Fibroblast of lung (primary cell): ENCODE measurements around the gene DUOX2. TPM values are rescaled to one million over a fixed set of nuclear protein-coding genes. Genes with fewer than 3 reads are reported as not detected.

Experiments used
- DNase-seq, 2 donors: peaks; one replicate each; pipeline versions ENCODE4 v3.0.0 to v3.0.0-alpha.2; 2010; ENCODE audit warnings: low read depth in 2 of 2
- H2AFZ ChIP-seq: 2 replicates; pipeline ENCODE4 v1.5.1; 2012; ENCODE audit warnings: low read length, control low read depth, inconsistent platforms
- H3K27ac ChIP-seq: 2 replicates; pipeline ENCODE4 v1.5.1; 2011; ENCODE audit warnings: low read length, control low read depth; ENCODE audit not compliant: insufficient read depth
- H3K27me3 ChIP-seq: 2 replicates; pipeline ENCODE4 v1.5.1; 2011; ENCODE audit warnings: mild to moderate bottlenecking, low read length; ENCODE audit not compliant: control insufficient read depth, insufficient read depth
- H3K36me3 ChIP-seq: 2 replicates; pipeline ENCODE4 v1.5.1; 2011; ENCODE audit warnings: low read length; ENCODE audit not compliant: control insufficient read depth, insufficient read depth
- H3K4me1 ChIP-seq: 2 replicates; pipeline ENCODE4 v1.5.1; 2011; ENCODE audit warnings: low read length; ENCODE audit not compliant: control insufficient read depth, insufficient read depth; ENCODE audit errors: extremely low read depth
- H3K4me2 ChIP-seq: 2 replicates; pipeline ENCODE4 v1.5.1; 2011; ENCODE audit warnings: low read length, control low read depth; ENCODE audit not compliant: insufficient read depth; ENCODE audit errors: extremely low read depth
- H3K4me3 ChIP-seq, 4 experiments: fragments of 200-600 bp in 1 of 4; sonication (generic) in 1 of 4; replicated peaks in 1 of 4; 2 replicates each; pipeline ENCODE4 v1.5.1; 2011 to 2016; ENCODE audit warnings: low read length in 4 of 4, low read depth in 3 of 4, mild to moderate bottlenecking in 3 of 4, control low read depth in 2 of 4, inconsistent platforms in 1 of 4, mixed read lengths in 1 of 4; ENCODE audit not compliant: insufficient read depth in 1 of 4; ENCODE audit errors: control extremely low read depth in 1 of 4
- H3K79me2 ChIP-seq: 2 replicates; pipeline ENCODE4 v1.5.1; 2012; ENCODE audit warnings: mild to moderate bottlenecking, low read length, inconsistent platforms; ENCODE audit not compliant: control insufficient read depth, insufficient read depth
- H3K9ac ChIP-seq: 2 replicates; pipeline ENCODE4 v1.5.1; 2011; ENCODE audit warnings: mild to moderate bottlenecking, low read length, control low read depth; ENCODE audit not compliant: insufficient read depth
- H3K9me3 ChIP-seq: 2 replicates; pipeline ENCODE4 v1.5.1; 2012; ENCODE audit warnings: low read depth, low read length; ENCODE audit not compliant: control insufficient read depth, insufficient read depth
- H4K20me1 ChIP-seq: 2 replicates; pipeline ENCODE4 v1.5.1; 2011; ENCODE audit warnings: low read length; ENCODE audit not compliant: control insufficient read depth, insufficient read depth; ENCODE audit errors: extremely low read depth
- EZH2 ChIP-seq: IDR thresholded peaks from 2 replicates; pipeline ENCODE4 v1.5.1; 2012; ENCODE audit warnings: low read length, control low read depth, mild to moderate bottlenecking; ENCODE audit errors: missing control alignments
- polyA plus RNA-seq, 2 donors: library from polyadenylated mRNA; depleted of rRNA in 1 of 2; stranded (reverse) in 1 of 2; unstranded in 1 of 2; fragments of >200 nt; gene quantifications; 2 replicates each; pipeline ENCODE4 v1.2.1, GENCODE V29; 2011 to 2012; ENCODE audit warnings: missing spikeins in 1 of 2
- total RNA-seq: library from RNA; depleted of rRNA; stranded (reverse); fragments of >200 nt; gene quantifications from 2 replicates; pipeline ENCODE4 v1.2.1, GENCODE V29; 2014
- TF ChIP-seq, protein P1 (sequence below), 2 donors: IDR thresholded peaks in 1 of 2; conservative IDR thresholded peaks in 1 of 2; 1 replicate in 1 of 2; 2 replicates in 1 of 2; pipeline ENCODE4 v1.5.1; 2011 to 2012; ENCODE audit warnings: low read length in 2 of 2, control low read depth in 1 of 2, inconsistent platforms in 1 of 2, low read depth in 1 of 2, mild to moderate bottlenecking in 1 of 2

Gene DUOX2
- total and polyA plus RNA-seq, 2 donors (not counting 1 experiment from before 2014, with no cell fraction given) = not detected

DNA sequence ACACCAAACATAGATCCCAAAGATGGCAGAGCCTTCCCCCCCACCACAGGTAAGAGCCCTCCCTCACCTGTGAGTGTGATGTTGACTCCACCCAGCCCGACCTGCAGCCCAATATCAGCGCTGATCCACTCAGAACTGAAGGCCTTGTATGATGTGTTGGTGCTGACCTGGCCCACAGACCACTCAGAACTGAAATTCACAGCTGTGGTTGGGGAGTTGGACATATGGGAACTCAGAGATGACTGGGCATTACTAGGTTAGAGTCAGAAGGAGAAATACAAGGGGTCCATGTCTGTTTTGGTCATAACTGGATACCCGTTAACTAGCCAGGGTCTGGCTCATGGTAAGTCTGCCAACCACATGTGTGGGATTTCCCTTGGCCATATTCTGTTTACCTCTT is 7.0 kb upstream of the DUOX2 start:
- H3K79me2 ChIP-seq = no peaks in the 10 kb centered on the region

GRCh38 chr15:45120081-45120972 is 6.4 kb upstream of the DUOX2 start:
- TF ChIP-seq EZH2 = no peak
- TF ChIP-seq, protein P1, sequence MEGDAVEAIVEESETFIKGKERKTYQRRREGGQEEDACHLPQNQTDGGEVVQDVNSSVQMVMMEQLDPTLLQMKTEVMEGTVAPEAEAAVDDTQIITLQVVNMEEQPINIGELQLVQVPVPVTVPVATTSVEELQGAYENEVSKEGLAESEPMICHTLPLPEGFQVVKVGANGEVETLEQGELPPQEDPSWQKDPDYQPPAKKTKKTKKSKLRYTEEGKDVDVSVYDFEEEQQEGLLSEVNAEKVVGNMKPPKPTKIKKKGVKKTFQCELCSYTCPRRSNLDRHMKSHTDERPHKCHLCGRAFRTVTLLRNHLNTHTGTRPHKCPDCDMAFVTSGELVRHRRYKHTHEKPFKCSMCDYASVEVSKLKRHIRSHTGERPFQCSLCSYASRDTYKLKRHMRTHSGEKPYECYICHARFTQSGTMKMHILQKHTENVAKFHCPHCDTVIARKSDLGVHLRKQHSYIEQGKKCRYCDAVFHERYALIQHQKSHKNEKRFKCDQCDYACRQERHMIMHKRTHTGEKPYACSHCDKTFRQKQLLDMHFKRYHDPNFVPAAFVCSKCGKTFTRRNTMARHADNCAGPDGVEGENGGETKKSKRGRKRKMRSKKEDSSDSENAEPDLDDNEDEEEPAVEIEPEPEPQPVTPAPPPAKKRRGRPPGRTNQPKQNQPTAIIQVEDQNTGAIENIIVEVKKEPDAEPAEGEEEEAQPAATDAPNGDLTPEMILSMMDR (conservative IDR thresholded peaks at IDR 0.05 in 1 of 2, IDR thresholded peaks at IDR 0.05 in 1 of 2; ENCODE audit: low read depth in 1 of 2, low read length in 2 of 2) = no peak
- Histone ChIP-seq H2AFZ (no peak overlapping the region), H3K4me1 (peaks cover 2% of the 10 kb centered on the region), H3K4me2 (no peak overlapping the region), H3K79me2 (no peaks in the 10 kb centered on the region), H3K36me3 (no peaks in the 10 kb centered on the region), H3K27ac (no peak overlapping the region), H3K9ac (no peak overlapping the region), H3K27me3 (peaks cover 33% of the 10 kb centered on the region), H3K4me3 (no peak overlapping the region), H3K9me3 (no peaks in the 10 kb centered on the region), H4K20me1 (no peaks in the 10 kb centered on the region)
- no peak for DNase-seq

More for the DNA sequence above, 7.0 kb upstream of the DUOX2 start:
- H4K20me1 ChIP-seq = no peaks in the 10 kb centered on the region
- H3K27ac ChIP-seq = no peak overlapping the region
- no peak overlapping the region for H3K9ac ChIP-seq
- DNase-seq = no peak
- H2AFZ ChIP-seq = no peak overlapping the region
- H3K4me1 ChIP-seq = peaks cover 2% of the 10 kb centered on the region
- H3K36me3 ChIP-seq = no peaks in the 10 kb centered on the region
- TF ChIP-seq, protein P1 (conservative IDR thresholded peaks at IDR 0.05 in 1 of 2, IDR thresholded peaks at IDR 0.05 in 1 of 2; ENCODE audit: low read depth in 1 of 2, low read length in 2 of 2) = no peak
- no peak overlapping the region for H3K4me3 ChIP-seq
- H3K9me3 ChIP-seq = no peaks in the 10 kb centered on the region
- no peak overlapping the region for H3K4me2 ChIP-seq
- peaks cover 30% of the 10 kb centered on the region for H3K27me3 ChIP-seq

DNA sequence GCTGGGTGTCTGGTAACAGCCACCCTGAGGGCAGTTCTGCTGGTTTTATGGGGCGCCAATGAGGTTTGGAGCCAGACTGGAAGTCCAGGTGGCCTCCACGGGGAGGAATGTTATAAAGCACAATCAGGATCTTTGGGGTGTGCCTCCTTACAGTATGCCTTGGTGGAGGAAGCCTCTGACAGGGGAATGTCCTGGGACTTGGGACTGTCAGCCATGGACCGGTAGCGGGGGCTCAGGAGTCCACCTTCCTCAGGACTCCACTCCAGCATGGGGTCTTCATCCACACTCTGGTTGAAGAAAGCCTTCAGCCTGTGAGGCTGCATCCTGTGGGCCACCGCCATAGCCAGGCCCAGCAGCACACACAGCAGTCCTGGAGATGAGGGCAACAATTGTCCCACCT is 5.0 kb upstream of the DUOX2 start:
- no peaks in the 10 kb centered on the region for H3K36me3 ChIP-seq
- peaks cover 2% of the 10 kb centered on the region for H3K4me1 ChIP-seq
- no peak overlapping the region for H3K4me3 ChIP-seq
- no peak for DNase-seq
- H4K20me1 ChIP-seq = no peaks in the 10 kb centered on the region
- H3K9ac ChIP-seq = no peak overlapping the region
- H3K27ac ChIP-seq = no peak overlapping the region
- TF ChIP-seq EZH2 = no peak
- TF ChIP-seq, protein P1 (conservative IDR thresholded peaks at IDR 0.05 in 1 of 2, IDR thresholded peaks at IDR 0.05 in 1 of 2; ENCODE audit: low read depth in 1 of 2, low read length in 2 of 2) = no peak
- no peak overlapping the region for H3K4me2 ChIP-seq
- H3K27me3 ChIP-seq = peaks cover 42% of the 10 kb centered on the region
- no peak overlapping the region for H2AFZ ChIP-seq
- no peaks in the 10 kb centered on the region for H3K9me3 ChIP-seq
- H3K79me2 ChIP-seq = no peaks in the 10 kb centered on the region
